GM10248 (cell line): ENCODE measurements around the gene S100P.

Source experiments
- CTCF ChIA-PET: fragments of 300-600 bp; sonication (Branson Sonifier 250); formaldehyde crosslinking; extraction: SDS; loops from one replicate; lab custom pipeline; 2021; ENCODE audit warnings: antibody characterized with exemption; lab: Yijun Ruan, JAX
- POLR2A ChIA-PET: fragments of 350-650 bp; sonication (Branson Sonifier 250); formaldehyde crosslinking; extraction: SDS; loops from one replicate; lab custom pipeline; 2020; ENCODE audit warnings: antibody characterized with exemption; lab: Yijun Ruan, JAX
- DNase-seq: peaks from one replicate; pipeline ENCODE4 v3.0.0; 2012; ENCODE audit errors: extremely low spot score
- TF ChIP-seq, protein P1 (sequence below): IDR thresholded peaks from 2 replicates; pipeline ENCODE4 v1.5.1; 2012; ENCODE audit warnings: mild to moderate bottlenecking, low read depth; ENCODE audit errors: extremely low read depth, missing control alignments, control extremely low read depth

S100P gene

DNA sequence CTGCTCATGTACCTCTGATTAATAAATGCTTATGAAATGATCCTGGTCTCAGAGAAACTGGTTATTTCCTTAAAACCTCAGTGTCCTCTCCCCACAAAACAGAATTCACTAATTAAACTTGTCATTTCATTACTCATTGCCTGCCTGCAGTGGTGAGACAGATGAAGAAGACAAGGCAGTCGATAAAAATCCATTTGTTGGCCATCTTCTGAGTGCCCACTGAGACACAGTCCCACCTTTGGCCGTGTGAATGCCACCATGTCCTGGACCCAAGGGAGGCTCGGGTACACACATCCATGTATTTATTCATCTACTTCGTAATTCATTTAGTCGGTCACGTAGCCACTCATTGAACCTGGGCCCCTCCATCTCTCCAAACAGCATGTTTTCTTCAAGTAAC is 3.5 kb downstream of the S100P start:
- no peak for DNase-seq
- POLR2A ChIA-PET, result no interaction called here
- CTCF ChIA-PET, result interaction anchor here (1.4 kb wide), 1 partner anchor 277 kb away, joined by 4 read pairs; no protein-coding TSS in a partner anchor
- TF ChIP-seq, protein P1, sequence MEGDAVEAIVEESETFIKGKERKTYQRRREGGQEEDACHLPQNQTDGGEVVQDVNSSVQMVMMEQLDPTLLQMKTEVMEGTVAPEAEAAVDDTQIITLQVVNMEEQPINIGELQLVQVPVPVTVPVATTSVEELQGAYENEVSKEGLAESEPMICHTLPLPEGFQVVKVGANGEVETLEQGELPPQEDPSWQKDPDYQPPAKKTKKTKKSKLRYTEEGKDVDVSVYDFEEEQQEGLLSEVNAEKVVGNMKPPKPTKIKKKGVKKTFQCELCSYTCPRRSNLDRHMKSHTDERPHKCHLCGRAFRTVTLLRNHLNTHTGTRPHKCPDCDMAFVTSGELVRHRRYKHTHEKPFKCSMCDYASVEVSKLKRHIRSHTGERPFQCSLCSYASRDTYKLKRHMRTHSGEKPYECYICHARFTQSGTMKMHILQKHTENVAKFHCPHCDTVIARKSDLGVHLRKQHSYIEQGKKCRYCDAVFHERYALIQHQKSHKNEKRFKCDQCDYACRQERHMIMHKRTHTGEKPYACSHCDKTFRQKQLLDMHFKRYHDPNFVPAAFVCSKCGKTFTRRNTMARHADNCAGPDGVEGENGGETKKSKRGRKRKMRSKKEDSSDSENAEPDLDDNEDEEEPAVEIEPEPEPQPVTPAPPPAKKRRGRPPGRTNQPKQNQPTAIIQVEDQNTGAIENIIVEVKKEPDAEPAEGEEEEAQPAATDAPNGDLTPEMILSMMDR, result no peak

DNA sequence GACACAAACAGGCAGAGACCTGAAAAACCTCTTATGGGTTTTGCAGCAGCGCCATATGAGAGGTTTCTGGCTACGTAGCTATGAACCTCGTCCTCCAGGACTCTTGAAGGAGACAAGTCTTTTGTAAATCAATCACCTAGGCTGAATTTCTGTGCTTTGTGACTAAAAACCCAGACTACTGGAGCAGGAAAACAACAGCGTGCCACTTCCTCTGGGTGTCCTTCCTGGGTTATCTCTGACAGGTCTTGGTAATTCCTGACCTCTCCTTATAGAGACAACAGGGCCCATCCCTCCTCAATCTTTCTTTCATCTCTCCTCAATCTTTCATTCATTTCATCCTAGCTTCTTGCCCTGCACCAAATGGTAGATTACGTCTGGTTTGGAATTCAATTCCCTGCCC is 5.7 kb downstream of the S100P start:
- TF ChIP-seq, protein P1, result no peak
- ChIA-PET CTCF (interaction anchor here (1.1 to 1.5 kb wide), 3 partner anchors 9 to 372 kb away, joined by 3 to 4 read pairs (median 4); no protein-coding TSS in a partner anchor), POLR2A (no interaction called here)
- no peak for DNase-seq

DNA sequence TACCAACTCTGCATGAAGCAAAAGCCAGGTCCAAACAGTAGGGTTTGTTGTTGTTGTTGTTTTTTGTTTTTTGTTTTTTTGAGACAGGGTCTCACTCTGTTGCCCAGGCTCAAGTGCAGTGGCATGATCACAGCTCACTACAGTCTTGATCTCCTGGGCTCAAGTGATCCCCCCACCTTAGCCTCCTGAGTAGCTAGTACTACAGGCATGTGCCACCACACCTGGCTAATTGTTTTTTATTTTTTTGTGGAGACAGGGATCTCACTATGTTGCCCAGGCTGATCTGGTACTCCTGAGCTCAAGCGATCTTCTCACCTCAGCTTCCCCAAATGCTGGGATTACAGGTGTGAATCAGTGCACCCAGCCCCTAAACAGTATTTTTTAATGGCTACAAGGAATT is 6.2 kb downstream of the S100P start:
- no peak for DNase-seq
- POLR2A ChIA-PET, result no interaction called here
- CTCF ChIA-PET, result interaction anchor here (1.4 to 1.5 kb wide), 2 partner anchors 8 to 174 kb away, joined by 3 to 4 read pairs; no protein-coding TSS in a partner anchor
- TF ChIP-seq, protein P1, result no peak

DNA sequence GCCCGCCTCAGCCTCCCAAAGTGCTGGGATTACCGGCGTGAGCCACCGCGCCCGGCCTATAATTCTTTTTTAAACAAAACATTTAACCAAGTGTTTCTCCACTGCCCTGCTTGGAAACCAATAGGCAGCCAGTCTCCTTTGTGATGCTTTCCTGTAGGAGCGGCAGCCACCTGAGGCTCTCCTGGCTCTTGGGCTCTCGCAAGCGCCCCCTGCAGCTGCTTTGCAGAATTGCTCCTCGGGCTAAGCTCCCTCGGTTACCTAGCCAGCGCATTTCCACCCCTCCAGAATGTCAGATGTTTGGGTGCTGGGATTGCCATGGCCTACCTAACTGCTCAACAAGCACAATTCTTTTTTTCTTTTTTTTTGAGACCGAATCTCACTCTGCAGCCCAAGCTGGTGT is 7.7 kb downstream of the S100P start:
- POLR2A ChIA-PET, result no interaction called here
- peak; percentile 12 for DNase-seq
- CTCF ChIA-PET, result interaction anchor here (1.0 to 1.9 kb wide), 5 partner anchors 9 to 173 kb away, joined by 3 to 5 read pairs (median 4); no protein-coding TSS in a partner anchor
- TF ChIP-seq, protein P1, result peak; percentile 16

DNA sequence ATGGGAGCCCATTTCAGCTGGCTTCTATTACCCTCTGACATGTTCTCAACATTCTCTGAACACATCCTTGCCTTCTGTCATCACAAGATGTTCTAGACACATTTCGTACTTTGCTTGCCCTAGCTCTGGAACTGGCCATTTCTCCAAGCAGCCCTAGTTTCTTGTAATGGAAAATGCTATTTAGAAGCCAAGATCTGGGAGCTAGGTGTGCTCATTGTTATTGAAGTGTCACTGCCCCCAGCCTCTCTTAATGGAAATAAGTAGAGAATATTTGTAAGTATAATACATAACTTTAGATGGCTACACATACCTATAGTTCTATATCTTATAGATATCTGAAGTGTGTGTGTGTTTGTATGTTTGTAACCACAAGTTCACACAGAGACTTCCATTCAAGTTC is 9.1 kb downstream of the S100P start:
- ChIA-PET POLR2A (no interaction called here), CTCF (interaction anchor here (1.0 to 1.9 kb wide), 2 partner anchors 17 to 28 kb away, joined by 3 to 5 read pairs; no protein-coding TSS in a partner anchor)
- no peak for DNase-seq
- TF ChIP-seq, protein P1, result no peak

DNA sequence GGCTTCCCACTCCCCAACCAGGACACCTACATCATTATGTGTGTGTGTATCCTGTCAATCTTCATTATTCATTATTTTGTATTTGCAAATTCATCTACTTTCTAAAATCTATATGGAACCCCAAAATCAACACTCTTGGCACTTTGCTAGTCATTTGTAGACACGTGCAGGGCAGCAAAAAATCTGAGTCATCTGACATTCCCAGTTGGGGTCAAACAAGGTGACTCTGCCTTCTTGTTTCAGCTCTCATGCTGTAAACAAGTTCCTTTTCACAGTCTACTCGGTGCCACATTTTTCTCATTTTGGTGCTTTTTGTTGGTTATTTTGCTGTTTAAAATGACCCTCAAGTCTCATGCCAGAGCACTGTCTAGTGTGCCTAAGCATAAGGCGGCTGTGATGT is 10.1 kb downstream of the S100P start:
- TF ChIP-seq, protein P1, result no peak
- POLR2A ChIA-PET, result no interaction called here
- no peak for DNase-seq
- CTCF ChIA-PET, result interaction anchor here (1.0 to 1.6 kb wide), 3 partner anchors 40 to 206 kb away, joined by 3 to 4 read pairs (median 3); partner anchors contain the start of gene TBC1D14

DNA sequence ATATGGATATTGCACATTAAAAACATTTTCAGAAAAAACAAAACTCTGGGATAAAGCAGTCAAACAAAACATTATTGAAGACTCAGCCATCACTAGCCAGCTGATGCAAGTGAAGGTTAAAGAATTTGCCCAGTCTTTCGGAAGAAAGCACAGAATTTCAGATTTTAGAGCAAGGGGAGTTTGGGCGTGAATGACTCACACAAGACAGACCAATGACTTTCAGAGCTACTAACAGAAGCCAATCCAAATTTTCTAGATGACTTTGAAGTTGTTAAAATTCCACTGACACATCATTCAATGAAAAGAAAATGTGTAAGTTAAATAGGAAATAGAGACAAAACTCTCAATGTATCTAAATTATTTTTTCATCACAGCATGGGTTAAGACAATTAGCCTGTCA is 12.0 kb downstream of the S100P start:
- TF ChIP-seq, protein P1, result no peak
- CTCF ChIA-PET, result interaction anchor here (1.5 to 2.0 kb wide), 3 partner anchors 15 to 168 kb away, joined by 4 to 9 read pairs (median 6); partner anchors contain the start of gene MAN2B2
- no peak for DNase-seq
- POLR2A ChIA-PET, result no interaction called here
